Cerebellar cortex (tissue), 1 donor: Measurements from ENCODE around the gene ACTMAP.

Experiments
- DNase-seq: peaks from one replicate; pipeline ENCODE4 v3.0.0-alpha.2; 2015; ENCODE audit warnings: low spot score

ACTMAP gene

GRCh38 chr19:40693896-40694295 lies 56.4 kb downstream of the ACTMAP start:
- no peak for DNase-seq

GRCh38 chr19:40693150-40693788 lies 57.0 kb downstream of the ACTMAP start:
- no peak for DNase-seq

- no peak for DNase-seq
These were observed 58.1 kb downstream of the ACTMAP start for GRCh38 chr19:40692212-40692551.

GRCh38 chr19:40691421-40692211 lies 58.7 kb downstream of the ACTMAP start:
- DNase-seq, result peak; percentile 53
